GM20431 (cell line): ENCODE results near the gene KIF2C.
"Not testable (repeated sequence)": the region's sequence is repeated elsewhere in the genome, so short reads cannot be mapped to it uniquely, and the experiment has no call there.

Source experiments
- in situ Hi-C: fragments of 300-500 bp; cut with MseI, MboI; formaldehyde crosslinking; loops from one replicate; pipeline ENCODE4 v1.15.0; 2020; ENCODE audit warnings: low sequenced_read_pairs; ENCODE audit not compliant: unreplicated experiment

Gene KIF2C

DNA sequence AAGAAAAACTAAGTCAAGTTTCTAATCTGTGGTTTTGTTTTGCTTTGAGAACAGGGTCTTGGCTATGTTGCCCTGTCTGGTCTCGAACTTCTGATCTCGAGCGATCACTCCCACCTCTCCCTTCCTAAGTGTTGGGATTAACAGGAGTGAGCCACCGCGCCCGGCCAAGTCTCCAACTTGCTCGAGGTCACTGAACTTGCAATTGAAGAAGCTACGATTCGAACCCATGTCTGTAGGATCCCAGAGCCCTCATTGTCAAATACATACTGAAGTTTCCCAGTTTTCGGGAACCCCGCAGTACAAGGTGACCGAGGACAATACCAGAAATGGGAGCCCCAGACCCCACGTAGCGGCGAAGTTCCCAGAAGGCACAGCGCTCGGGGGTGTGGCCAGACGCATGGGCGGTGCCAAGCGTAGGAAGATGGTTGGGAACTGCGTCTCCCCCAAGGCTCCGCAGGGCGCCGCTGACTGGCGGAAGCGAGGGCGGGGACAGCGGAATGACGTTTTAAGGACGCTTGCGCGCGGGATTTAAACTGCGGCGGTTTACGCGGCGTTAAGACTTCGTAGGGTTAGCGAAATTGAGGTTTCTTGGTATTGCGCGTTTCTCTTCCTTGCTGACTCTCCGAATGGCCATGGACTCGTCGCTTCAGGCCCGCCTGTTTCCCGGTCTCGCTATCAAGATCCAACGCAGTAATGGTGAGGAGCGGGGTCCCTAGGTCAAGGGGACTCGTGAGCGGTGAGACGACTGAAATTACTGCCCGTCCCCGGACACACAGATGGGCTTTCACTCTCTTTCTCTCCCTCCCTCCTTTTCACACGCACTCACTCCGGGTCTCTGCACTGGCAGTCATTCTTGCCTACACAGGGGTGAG is at the start of gene KIF2C:
Gene KIF2C, plus strand, starts transcription at position 531 of the 872 bp plus-strand sequence. Its CDS starts 96 bp downstream, at position 627.
- in situ Hi-C loops = no loop called here

- in situ Hi-C loops = no loop called here
Measured at GRCh38 chr1:44693159-44693558, 46.5 kb upstream of the KIF2C start.

DNA sequence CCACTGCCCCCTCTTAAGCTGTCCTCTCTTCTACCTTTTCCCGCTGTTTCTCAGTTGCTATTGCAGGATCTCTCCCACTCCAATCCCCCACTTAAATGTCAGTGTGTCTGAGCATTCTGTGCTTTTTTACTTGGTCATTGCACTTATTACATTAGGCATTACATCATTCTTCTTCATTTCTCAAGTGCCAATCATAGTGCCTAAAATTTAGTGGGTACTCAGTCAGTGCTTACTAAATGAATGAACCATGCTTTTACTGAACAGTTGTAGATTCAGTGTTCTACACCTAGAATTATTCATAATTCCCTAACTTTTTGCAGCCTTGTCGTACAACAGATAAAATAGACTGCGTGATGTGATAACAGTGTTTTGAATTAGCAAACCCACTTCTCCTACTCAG is 45.7 kb upstream of the KIF2C start:
- in situ Hi-C loops = no loop called here

DNA sequence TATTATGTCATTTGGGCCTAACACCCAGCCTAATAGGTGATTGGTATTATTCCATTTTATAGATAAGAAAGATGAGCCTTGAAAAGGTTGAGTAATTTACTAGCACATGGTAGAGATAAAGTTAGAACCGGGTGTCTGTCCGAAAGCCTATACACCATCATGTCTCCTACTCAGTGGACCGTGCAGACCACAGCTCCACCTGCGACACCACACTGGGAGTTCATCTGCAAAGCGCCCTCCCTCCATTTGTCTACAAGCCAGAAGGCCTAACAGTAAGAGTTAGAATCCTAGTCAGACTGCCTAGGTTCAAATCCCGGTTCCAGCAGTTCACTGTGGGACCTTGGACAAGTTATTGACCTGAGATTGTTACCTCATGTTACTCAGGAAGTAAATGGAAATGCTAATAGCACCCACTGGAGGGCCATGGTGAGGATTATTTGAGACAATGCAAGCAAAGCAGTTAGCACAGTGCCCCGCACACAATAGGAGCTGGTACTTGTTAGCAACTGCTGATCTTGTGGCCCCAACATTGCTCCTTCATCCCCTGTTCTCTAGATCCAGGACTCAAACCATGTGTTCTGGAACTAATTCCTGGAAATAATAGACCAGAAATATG is 44.7 kb upstream of the KIF2C start:
- in situ Hi-C loops = no loop called here

DNA sequence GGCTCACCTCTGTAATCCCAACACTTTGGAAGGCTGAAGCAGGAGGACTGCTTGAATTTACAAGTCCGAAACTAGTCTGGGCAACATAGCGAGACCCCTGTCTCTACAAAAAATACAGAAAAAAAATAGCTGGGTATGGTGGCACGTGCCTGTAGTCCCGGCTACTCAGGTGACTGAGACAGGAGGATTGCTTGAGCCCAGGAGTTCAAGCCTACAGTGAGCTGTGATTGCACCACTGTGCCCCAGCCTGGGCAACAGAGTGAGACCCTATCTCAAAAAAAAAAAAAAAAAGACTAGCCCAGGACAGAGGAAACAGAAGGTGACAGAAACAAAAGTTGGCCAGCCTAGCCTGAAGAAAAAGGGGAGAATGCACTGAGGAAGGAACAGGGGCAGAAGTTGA is 44.0 kb upstream of the KIF2C start:
- in situ Hi-C loops = no loop called here

GRCh38 chr1:44696101-44696500 is 43.5 kb upstream of the KIF2C start:
- in situ Hi-C loops = no loop called here

- in situ Hi-C loops = no loop called here
Measured at GRCh38 chr1:44696789-44697345, 42.8 kb upstream of the KIF2C start.

GRCh38 chr1:44698138-44698537 is 41.5 kb upstream of the KIF2C start:
- in situ Hi-C loops = no loop called here

DNA sequence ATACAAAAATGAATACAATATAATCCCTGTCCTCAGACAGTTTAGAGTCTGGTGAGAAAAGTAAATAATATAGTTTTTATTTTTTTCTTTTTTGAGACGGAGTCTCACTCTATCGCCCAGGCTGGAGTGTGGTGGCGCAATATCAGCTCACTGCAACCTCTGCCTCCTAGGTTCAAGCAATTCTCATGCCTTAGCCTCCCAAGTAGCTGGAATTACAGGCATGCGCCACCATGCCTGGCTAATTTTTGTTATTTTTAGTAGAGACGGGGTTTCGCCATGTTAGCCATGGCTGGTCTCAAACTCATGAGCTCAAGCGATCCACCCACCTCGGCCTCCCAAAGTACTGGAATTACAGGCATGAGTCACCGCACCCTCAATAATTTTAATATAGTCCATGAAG is 40.3 kb upstream of the KIF2C start:
- in situ Hi-C loops = not testable (repeated sequence)

DNA sequence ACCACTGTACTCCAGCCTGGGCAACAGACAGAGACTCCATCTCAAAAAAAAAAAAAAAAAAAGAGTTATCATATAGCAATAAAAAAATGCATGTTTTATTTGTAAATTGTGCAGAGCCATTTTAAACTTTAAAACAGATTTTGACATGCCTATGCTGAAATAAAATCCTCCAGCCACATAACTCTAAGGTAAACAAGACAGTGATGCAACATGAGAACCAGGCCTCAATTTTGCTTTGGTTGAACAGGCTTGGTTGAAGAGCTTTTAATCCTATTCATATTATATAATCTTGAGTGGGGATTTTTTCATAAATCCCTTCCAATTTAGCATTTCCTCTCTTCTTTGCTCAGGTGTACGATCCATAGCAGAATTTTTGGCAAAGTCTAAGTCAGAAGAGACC is 39.1 kb upstream of the KIF2C start:
- in situ Hi-C loops = no loop called here

DNA sequence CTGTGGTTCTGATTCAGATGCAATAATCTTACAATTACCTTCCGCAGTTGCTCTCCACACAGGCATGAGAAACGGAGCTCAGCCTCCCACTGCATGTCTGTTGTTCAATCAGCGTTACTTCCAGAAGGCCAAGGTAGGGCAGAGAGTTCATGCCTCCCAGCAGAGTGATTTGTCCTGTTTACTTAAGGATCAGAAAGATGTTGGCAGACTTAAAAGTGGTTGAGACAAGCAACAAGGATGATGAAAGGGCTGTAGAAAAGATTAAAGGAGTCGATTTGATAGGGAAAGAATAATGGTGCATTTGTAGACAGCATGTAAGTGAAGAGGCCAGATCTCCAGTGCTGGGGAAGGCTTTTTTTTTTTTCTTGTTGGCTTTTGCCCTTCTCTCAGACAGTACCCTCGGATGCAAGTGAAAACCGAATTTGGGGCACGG is 38.5 kb upstream of the KIF2C start:
- in situ Hi-C loops = no loop called here

- in situ Hi-C loops = no loop called here
Measured at GRCh38 chr1:44705470-44705869, 34.2 kb upstream of the KIF2C start.

- in situ Hi-C loops = no loop called here
Measured at GRCh38 chr1:44705938-44706337, 33.7 kb upstream of the KIF2C start.

DNA sequence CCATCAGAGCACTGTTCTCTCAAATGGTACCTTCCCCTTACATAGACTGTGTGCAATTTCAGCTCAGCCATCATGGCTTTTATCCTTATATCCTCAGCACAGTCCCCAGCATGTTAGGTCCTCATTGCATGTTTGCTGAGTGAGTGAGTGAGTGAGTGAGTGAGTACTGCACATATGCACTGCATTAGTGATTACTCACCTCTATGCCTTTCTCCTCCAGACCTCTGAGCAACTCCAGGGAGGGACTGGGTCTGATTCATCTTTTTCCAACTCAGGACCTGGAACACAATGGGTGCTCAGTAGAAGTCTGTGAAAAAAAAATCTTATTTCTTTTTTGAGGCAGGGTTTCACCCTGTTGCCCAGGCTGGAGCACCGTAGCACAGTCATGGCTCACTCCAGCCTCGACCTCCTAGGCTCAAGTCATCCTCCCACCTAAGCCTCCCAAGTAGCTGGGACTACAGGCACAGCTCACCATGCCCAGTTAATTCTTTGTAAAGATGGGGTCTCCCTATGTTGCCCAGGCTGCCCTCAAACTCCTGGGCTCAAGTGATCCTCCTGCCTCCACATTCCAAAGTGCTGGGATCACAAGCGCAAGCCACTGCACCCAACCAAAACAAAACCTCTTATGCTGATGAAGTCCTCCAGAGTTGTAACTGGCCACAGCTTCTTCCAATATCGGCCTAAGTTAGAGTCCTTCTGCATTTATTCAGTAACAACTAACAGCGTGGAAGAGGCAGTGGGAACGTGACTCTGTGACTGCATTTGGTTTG is 32.3 kb upstream of the KIF2C start:
- in situ Hi-C loops = no loop called here

DNA sequence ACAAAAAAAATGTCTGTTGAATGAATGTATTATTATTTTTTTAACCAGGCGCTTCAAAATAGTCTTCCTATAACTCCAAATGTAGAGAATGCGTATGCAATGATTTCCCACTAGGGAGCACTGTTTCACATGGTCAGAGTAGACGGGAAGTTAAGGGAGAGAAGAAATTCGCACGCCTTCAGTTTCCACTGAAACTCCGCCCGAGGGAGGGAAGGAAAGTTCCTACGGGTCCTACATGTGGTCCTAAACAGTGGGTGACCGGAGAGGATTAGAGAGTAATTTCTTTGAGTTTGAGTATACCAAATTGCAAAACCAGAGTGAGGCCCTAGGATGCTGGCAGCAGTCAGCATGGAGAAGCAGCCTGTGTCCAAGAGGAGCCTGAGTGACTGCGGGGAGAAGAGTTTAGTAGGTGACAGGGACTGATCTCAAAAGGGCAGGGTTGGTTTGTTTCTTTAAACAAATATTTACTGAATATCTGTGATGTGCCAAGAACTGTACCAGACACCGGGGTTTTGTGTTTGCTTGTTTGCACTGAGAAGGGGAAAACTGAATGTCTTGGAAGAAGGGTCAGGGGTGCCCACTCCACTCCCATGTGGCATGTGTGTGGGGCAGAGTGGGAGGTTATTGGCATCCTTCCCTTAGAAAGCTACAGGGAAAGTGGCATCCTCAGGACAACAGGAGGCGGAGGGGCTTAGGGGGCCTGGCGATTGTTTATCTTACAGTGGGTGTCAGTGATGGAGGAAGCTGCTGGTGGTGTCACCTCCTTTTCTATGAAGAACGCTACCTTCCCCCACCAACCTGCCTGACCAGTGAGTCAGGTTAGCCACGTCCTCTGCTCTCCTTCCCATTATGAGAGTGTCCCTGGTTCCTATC is 31.4 kb upstream of the KIF2C start:
- in situ Hi-C loops = no loop called here

DNA sequence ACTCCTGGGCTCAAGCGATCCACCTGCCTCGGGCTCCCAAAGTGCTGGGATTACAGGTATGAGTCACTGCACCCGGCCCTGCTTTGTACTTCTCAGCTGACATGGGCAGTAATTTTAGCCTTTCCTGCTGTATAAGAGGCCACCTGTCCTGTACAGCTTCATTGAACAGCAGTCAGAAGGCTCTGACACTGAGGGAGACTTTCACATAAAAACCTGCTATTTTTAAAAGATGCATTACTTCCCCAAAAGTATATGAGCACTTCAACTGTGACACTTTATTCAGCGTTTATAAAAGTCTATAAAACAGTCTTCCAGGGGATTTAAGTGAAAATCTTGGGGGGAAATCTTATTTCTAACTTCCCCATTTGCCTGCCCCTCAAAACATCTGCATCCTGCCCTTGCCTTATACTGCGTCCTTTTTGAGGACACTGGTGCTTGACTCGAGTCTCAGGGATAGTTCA is 26.3 kb upstream of the KIF2C start:
- in situ Hi-C loops = no loop called here

DNA sequence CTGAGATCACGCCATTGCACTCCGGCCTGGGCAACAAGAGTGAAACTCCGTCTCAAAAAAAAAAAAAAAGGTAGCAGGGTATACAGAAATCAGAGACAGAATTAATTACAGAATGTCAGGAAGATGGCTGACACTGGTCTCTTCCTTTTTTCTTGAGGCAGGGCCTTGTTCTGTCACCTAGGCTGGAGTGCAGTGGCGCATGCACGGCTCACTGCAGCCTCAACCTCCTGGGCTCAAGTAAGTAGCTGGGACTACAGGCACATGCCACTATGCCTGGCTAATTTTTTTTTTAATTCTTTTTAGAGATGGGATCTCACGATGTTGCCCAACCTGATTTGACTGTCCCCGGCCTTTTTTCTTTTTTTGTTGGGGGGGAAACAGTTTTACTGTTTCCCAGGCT is 25.1 kb upstream of the KIF2C start:
- in situ Hi-C loops = no loop called here

DNA sequence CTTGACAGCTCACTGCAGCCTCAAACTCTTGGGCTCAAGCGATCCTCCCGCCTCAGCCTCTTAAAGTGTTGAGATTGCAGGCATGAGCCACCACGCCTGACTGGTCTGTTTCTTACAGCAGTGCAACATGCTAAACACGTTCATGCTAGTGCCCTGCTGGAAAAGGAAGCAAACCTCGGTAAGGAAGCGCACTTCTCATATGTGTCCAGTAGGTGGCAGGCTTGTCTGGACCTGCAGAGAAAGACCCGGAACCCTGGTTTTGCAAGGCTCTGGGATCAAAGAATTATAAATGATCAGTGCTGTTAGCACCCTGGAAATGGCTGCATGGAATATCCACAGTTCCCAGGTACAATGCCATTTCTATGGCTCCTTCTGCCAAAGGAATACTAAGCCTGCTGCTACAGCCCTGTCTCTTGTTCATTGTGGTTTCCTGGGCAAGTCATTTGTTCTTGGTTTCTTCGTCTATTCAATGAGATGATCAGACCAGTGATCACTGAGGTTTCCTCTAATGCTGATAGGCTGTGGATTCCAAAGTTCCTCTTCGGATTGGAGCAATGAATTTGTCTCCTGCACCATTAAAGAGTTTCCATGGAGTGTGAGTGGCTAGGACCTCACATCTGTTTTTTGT is 24.6 kb upstream of the KIF2C start:
- in situ Hi-C loops = no loop called here

GRCh38 chr1:44717156-44717555 is 22.5 kb upstream of the KIF2C start:
- in situ Hi-C loops = no loop called here
